Esophagus muscularis mucosa (tissue), 4 donors: ENCODE measurements around the gene RIMS1.

ENCODE experiments used
- CTCF ChIP-seq, 3 experiments: fragments of 200-600 bp in 2 of 3; fragments of 450-650 bp in 1 of 3; sonication (generic) in 2 of 3; IDR thresholded peaks; one replicate each; pipeline ENCODE4 v1.5.1; 2017 to 2019; ENCODE audit warnings: antibody characterized with exemption in 3 of 3, mild to moderate bottlenecking in 2 of 3, moderate library complexity in 1 of 3
- EP300 ChIP-seq: sonication (generic); formaldehyde crosslinking; IDR thresholded peaks from one replicate; pipeline ENCODE4 v1.6.1; 2017; ENCODE audit warnings: antibody characterized with exemption
- POLR2A ChIP-seq: fragments of 450-650 bp; IDR thresholded peaks from one replicate; pipeline ENCODE4 v1.6.1; 2017; ENCODE audit warnings: antibody characterized with exemption, moderate library complexity, mild to moderate bottlenecking, low read depth
- POLR2AphosphoS5 ChIP-seq, 2 donors: sonication (generic); formaldehyde crosslinking; IDR thresholded peaks; one replicate each; pipeline ENCODE4 v1.6.1; 2017; ENCODE audit warnings: antibody characterized with exemption in 2 of 2

GRCh38 chr6:71879016-71879415, 7.3 kb upstream of the RIMS1 start:
- TF ChIP-seq CTCF (IDR thresholded peaks at IDR 0.05) = no peak
- TF ChIP-seq EP300 = no peak
- no peak for TF ChIP-seq POLR2A
- no peak for TF ChIP-seq POLR2AphosphoS5 (IDR thresholded peaks at IDR 0.05)
